H1 (cell line): ENCODE measurements around the gene G6PC3. TPM values are rescaled to one million over a fixed set of nuclear protein-coding genes. Genes with fewer than 3 reads are reported as not detected.

Experiments
- ASH2L ChIP-seq: fragments of 200-600, 300-600 bp; sonication (generic); IDR thresholded peaks from one replicate; pipeline ENCODE4 v1.7.1; 2017; ENCODE audit warnings: low read length
- BRCA1 ChIP-seq: IDR thresholded peaks from 2 replicates; pipeline ENCODE4 v1.6.1; 2012; ENCODE audit warnings: low read depth, low read length, improper control_type of control experiment
- CREB1 ChIP-seq: IDR thresholded peaks from 2 replicates; pipeline ENCODE4 v1.6.1; 2012; ENCODE audit warnings: inconsistent platforms
- CTBP2 ChIP-seq: IDR thresholded peaks from 2 replicates; pipeline ENCODE4 v1.7.0; 2011; ENCODE audit warnings: borderline replicate concordance, mild to moderate bottlenecking, moderate library complexity, mixed read lengths, low read length; ENCODE audit not compliant: insufficient read depth, insufficient read length
- E2F6 ChIP-seq: IDR thresholded peaks from 2 replicates; pipeline ENCODE4 v1.6.1; 2012; ENCODE audit warnings: inconsistent platforms
- EGR1 ChIP-seq: IDR thresholded peaks from 2 replicates; pipeline ENCODE4 v1.6.1; 2011; ENCODE audit warnings: low read depth, low read length, borderline replicate concordance
- KDM4A ChIP-seq: IDR thresholded peaks from one replicate; pipeline ENCODE4 v1.7.1; 2012; ENCODE audit warnings: low read depth, mild to moderate bottlenecking, moderate library complexity, low read length, inconsistent platforms; ENCODE audit not compliant: severe bottlenecking
- NANOG ChIP-seq: IDR thresholded peaks from 2 replicates; pipeline ENCODE4 v1.6.1; 2011; ENCODE audit warnings: low read length, low read depth, mild to moderate bottlenecking, inconsistent platforms; ENCODE audit not compliant: insufficient read depth, poor library complexity, severe bottlenecking
- NRF1 ChIP-seq: IDR thresholded peaks from 2 replicates; pipeline ENCODE4 v1.6.1; 2011; ENCODE audit warnings: mild to moderate bottlenecking, low read depth, low read length, improper control_type of control experiment
- POLR2A ChIP-seq, 2 experiments: IDR thresholded peaks; 1 replicate in 1 of 2; 2 replicates in 1 of 2; pipeline ENCODE4 v1.6.1; 2011; ENCODE audit warnings: low read depth in 2 of 2, low read length in 2 of 2, mild to moderate bottlenecking in 2 of 2; ENCODE audit errors: control extremely low read depth in 1 of 2
- POLR2AphosphoS5 ChIP-seq: IDR thresholded peaks from 2 replicates; pipeline ENCODE4 v1.6.1; 2011; ENCODE audit warnings: low read depth, low read length
- RAD21 ChIP-seq, 2 experiments: IDR thresholded peaks in 1 of 2; conservative IDR thresholded peaks in 1 of 2; 2 replicates each; pipeline ENCODE4 v1.6.1; 2011; ENCODE audit warnings: low read depth in 2 of 2, low read length in 2 of 2, improper control_type of control experiment in 1 of 2, inconsistent platforms in 1 of 2, mild to moderate bottlenecking in 1 of 2, moderate library complexity in 1 of 2
- RNF2 ChIP-seq: fragments of 200-900, 300-1000 bp; sonication (generic); IDR thresholded peaks from 2 replicates; pipeline ENCODE4 v1.7.1; 2016; ENCODE audit warnings: borderline replicate concordance, low read depth, mild to moderate bottlenecking, antibody characterized with exemption, low read length; ENCODE audit not compliant: poor library complexity, severe bottlenecking; ENCODE audit errors: missing control alignments
- RXRA ChIP-seq: IDR thresholded peaks from 2 replicates; pipeline ENCODE4 v1.6.1; 2011; ENCODE audit warnings: low read depth, mild to moderate bottlenecking, low read length, moderate library complexity; ENCODE audit not compliant: insufficient read depth
- SP1 ChIP-seq: IDR thresholded peaks from 2 replicates; pipeline ENCODE4 v1.6.1; 2011; ENCODE audit warnings: low read depth, low read length
- TAF1 ChIP-seq: IDR thresholded peaks from 2 replicates; pipeline ENCODE4 v1.6.1; 2011; ENCODE audit warnings: mild to moderate bottlenecking, low read depth, low read length
- ZNF274 ChIP-seq: IDR thresholded peaks from 2 replicates; pipeline ENCODE4 v1.7.0; 2012; ENCODE audit warnings: low read length, borderline replicate concordance; ENCODE audit errors: extremely low read depth
- polyA plus RNA-seq, 7 experiments: library from polyadenylated mRNA; depleted of rRNA in 3 of 7; stranded (reverse) in 5 of 7; unstranded in 2 of 7; fragments of >200 nt in 5 of 7; fragments of 200-250 nt in 2 of 7; gene quantifications; 1 replicate in 5 of 7; 2 replicates in 1 of 7; 4 replicates in 1 of 7; pipeline versions ENCODE4 v1.2.1 to v1.2.3, GENCODE V29; 2011 to 2013; ENCODE audit warnings: missing spikeins in 2 of 7, mixed read lengths in 2 of 7
- total RNA-seq: library from RNA; stranded (reverse); fragmentation: NEBNext Ultra II Directional; extraction: Animal tissue kit (Norgen Biotek cat#: 25700); gene quantifications from 2 replicates; pipeline ENCODE4 v1.2.1, GENCODE V29; 2021

The G6PC3 gene
- total and polyA plus RNA-seq, 2 of the 8 experiments (the other 6 are each of a cell fraction or from before 2014, with no cell fraction given): 104 to 343 TPM

DNA sequence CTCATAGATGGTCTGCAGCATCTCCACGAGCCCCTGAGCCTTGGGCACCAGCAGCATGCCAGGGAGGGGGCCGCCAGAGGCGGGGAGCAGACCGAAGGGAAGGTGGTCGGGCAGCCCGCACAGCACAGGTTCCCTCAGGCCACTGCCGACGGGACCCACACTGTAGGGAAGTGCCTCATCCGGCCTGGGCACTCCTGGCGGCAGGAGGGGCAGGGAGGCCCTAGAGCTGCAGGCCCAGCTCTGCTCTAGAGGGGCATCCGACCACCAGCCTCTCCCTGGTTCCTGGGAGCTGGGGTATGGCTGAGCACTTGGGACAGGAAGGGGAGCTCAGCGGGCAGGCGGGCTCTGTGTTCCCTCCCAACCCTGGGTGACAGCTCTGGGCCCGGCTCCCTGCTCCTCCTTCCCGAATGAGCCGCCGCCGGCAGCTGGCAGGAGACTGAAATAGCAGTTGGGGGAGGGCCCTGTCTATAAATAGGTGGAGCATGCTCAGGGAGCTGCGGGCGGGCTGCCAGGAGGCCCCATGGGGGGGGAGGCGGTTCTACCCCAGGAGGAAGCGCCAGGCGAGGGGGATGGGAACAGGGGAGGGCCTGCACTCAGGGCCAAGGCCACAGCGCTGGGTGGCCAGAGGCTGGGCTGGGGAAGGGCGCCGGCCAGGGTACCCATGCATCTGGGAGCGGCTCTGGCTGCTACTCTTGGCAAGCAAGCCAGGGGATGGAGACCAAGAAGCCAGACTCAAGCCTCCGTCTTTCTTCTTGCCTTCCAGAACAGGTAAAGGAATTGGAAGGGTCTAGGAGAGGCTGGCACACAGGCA lies 40.5 kb downstream of the G6PC3 start (continued):
- TF ChIP-seq NANOG (no peak), CTBP2 (peak; percentile 86), POLR2A (IDR thresholded peaks at IDR 0.05; ENCODE audit: control extremely low read depth in 1 of 2, low read depth in 2 of 2, low read length in 2 of 2) (peak in 1 of 2 experiments; percentile 60; a peak in 1 of 3 replicates), SP1 (0 out of 2 replicates have a peak, but pooled peaks have one; percentile 34), RXRA (0 out of 2 replicates have a peak, but pooled peaks have one; percentile 22), ASH2L (peak; percentile 50), KDM4A (no peak), BRCA1 (no peak), TAF1 (peak; percentile 66; the same call in 1 of the 2 replicates), RNF2 (no peak), EGR1 (peak; percentile 50; the same call in 1 of the 2 replicates), POLR2AphosphoS5 (no peak), NRF1 (peak; percentile 25; the same call in 1 of the 2 replicates), RAD21 (IDR thresholded peaks at IDR 0.05 in 1 of 2, conservative IDR thresholded peaks at IDR 0.05 in 1 of 2; ENCODE audit: low read depth in 2 of 2, low read length in 2 of 2) (peak in 1 of 2 experiments; percentile 9; a peak in 1 of 4 replicates), CREB1 (no peak), E2F6 (0 out of 2 replicates have a peak, but pooled peaks have one; percentile 26), ZNF274 (no peak)
